Measurements from ENCODE around the gene PROM1.

The PROM1 gene

DNA sequence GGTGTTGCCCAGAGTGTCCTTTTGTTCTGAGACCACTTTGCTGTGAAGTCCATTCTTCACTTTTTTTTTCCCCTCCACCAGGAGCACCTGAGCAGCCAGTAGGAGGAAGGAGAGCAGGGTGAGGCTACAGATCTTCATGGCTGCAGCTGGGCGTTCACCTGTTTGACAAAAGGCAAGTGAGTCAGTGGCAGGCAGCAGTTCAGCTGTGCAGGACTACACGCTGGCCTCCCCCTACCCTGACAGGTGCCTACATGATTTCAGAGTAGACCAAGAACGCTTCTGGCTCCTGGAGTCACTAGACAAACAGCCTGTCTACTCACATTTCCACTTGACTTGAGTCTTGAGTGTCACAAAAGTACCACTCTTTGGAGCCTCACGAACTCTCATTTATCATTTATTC lies 147.3 kb downstream of the PROM1 start:
- no peak for DNase-seq
- CTCF ChIA-PET, result no interaction called here
- no peak overlapping the region for H3K27ac Mint-ChIP-seq
- H3K27me3 Mint-ChIP-seq, result peaks cover 33% of the 10 kb centered on the region
- no peaks in the 10 kb centered on the region for H3K9me3 Mint-ChIP-seq
- no peak overlapping the region for H3K4me3 Mint-ChIP-seq
- H3K36me3 Mint-ChIP-seq, result no peaks in the 10 kb centered on the region
- peaks cover 4% of the 10 kb centered on the region for H3K4me1 Mint-ChIP-seq

- no peak for DNase-seq
- Mint-ChIP-seq H3K27me3 (peaks cover 31% of the 10 kb centered on the region), H3K4me1 (peaks cover 4% of the 10 kb centered on the region), H3K27ac (no peak overlapping the region), H3K36me3 (no peaks in the 10 kb centered on the region), H3K4me3 (no peak overlapping the region), H3K9me3 (no peaks in the 10 kb centered on the region)
- CTCF ChIA-PET, result interaction anchor here (1.5 kb wide), 1 partner anchor 53 kb away, joined by 3 read pairs; no protein-coding TSS in a partner anchor
These were observed 148.1 kb downstream of the PROM1 start for GRCh38 chr4:15935504-15936402.

DNA sequence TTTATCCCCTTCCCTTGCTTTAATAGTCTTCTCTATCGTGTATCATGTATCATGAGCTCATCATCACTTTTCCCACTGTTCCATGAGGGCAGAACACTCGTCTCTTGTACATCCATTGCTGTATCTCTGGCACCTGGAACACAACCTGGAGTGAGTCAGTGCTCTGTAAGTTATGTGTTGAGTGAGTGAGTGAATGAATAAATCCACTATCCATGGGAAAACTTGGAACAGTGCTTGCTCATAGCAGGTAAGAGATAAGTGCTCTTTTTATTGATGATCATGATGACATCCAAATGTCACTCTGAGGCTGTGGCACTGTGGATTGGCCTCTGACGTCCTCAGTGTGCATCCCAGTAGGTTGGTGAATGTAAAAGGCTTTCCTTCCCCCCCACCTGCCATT lies 149.6 kb downstream of the PROM1 start:
- CTCF ChIA-PET, result no interaction called here

DNA sequence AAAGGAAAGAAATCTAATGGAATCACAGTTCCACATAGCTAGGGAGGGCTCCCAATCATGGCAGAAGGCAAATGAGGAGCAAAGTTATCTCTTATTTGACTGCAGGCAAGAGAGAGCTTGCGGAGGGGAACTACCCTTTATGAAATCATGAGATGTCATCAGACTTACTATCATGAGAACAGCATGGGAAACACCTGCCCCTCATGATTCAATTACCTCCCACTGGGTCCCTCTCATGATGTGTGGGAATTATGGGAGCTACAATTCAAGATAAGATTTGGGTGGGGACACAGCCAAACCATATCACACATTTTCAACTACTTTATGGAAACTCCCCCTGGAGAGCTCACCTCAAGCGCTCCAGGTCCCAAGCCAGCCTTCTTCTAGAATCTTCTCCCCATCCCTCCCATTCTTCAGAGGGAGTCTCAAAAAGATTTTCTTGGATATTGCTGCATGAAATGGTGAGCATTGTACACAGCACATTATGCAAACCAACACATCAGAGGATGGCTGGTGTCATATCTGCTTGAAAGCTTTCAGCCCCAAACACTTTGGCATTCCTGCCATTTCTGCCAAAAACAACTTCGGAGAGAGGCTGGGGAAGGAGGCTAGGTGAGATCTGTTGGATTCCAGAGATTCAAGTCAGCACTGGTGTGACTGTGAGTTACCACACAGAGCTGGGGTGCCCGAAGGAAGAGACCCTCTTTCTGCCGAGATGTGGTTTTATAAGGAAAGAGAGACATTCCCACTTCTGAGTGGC lies 152.2 kb downstream of the PROM1 start:
- peaks cover 35% of the 10 kb centered on the region for H3K27me3 Mint-ChIP-seq
- no peaks in the 10 kb centered on the region for H3K4me1 Mint-ChIP-seq
- no peak overlapping the region for H3K4me3 Mint-ChIP-seq
- H3K27ac Mint-ChIP-seq, result no peak overlapping the region
- H3K9me3 Mint-ChIP-seq, result no peaks in the 10 kb centered on the region
- no peaks in the 10 kb centered on the region for H3K36me3 Mint-ChIP-seq
- DNase-seq, result no peak
- CTCF ChIA-PET, result interaction anchor here (0.9 kb wide), 2 partner anchors 8 to 24 kb away, joined by 3 to 4 read pairs; no protein-coding TSS in a partner anchor

More for the DNA sequence above, 149.6 kb downstream of the PROM1 start:
- peaks cover 4% of the 10 kb centered on the region for H3K4me1 Mint-ChIP-seq
- no peak overlapping the region for H3K4me3 Mint-ChIP-seq
- H3K27ac Mint-ChIP-seq, result no peak overlapping the region
- H3K27me3 Mint-ChIP-seq, result peaks cover 33% of the 10 kb centered on the region
- no peak for DNase-seq
- no peaks in the 10 kb centered on the region for H3K36me3 Mint-ChIP-seq
- no peaks in the 10 kb centered on the region for H3K9me3 Mint-ChIP-seq

- no peaks in the 10 kb centered on the region for H3K36me3 Mint-ChIP-seq
- H3K4me1 Mint-ChIP-seq, result no peaks in the 10 kb centered on the region
- no peak overlapping the region for H3K4me3 Mint-ChIP-seq
- DNase-seq, result no peak
- H3K27me3 Mint-ChIP-seq, result peaks cover 30% of the 10 kb centered on the region
- CTCF ChIA-PET, result interaction anchor here (0.9 kb wide), 1 partner anchor 9 kb away, joined by 3 read pairs; no protein-coding TSS in a partner anchor
- no peak overlapping the region for H3K27ac Mint-ChIP-seq
- H3K9me3 Mint-ChIP-seq, result no peaks in the 10 kb centered on the region
These were observed 153.5 kb downstream of the PROM1 start for GRCh38 chr4:15930314-15930713.

DNA sequence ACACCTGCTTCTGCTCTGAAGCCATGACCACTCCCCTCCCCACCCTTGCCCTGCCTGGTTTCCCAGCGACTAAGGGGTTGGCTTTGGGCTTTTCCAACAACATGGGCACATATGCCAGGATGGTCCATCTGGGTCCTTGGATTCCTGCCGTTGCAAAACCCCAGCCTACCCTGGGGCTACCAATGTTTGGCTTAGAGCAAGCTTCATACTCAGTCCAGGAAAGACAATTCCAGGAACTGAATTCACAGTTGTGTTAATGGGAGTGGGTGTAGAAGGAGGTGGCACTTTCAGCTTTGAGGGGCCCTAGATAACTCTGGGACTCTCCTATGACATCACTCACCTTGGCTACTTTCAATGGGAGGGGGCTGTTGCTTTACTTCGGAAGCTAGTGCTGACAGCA lies 154.3 kb downstream of the PROM1 start:
- Mint-ChIP-seq H3K36me3 (no peaks in the 10 kb centered on the region), H3K27me3 (peaks cover 26% of the 10 kb centered on the region), H3K27ac (no peak overlapping the region), H3K9me3 (no peaks in the 10 kb centered on the region), H3K4me1 (no peaks in the 10 kb centered on the region), H3K4me3 (no peak overlapping the region)
- CTCF ChIA-PET, result no interaction called here
- DNase-seq, result no peak

DNA sequence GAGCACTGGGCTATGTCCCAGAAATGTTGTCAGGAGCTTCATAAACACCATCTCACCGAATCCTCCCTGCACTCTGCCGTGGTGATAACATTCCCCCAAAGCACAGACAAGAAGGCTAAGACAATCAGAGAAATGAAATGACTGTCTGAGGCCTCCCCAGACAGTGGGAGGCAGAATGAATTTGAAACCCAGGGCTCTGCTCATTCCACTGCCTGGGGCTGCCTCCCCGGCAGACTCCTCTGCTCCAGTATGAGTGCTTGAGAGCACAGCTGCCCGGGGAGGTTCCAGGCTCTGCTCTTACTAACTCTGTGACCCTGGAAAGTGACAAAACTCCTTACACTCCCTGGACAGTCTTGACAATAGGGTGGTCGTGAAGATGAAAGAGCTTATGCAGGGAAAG lies 154.9 kb downstream of the PROM1 start:
- CTCF ChIA-PET, result no interaction called here
- Mint-ChIP-seq H3K9me3 (no peaks in the 10 kb centered on the region), H3K27ac (no peak overlapping the region), H3K4me1 (no peaks in the 10 kb centered on the region), H3K36me3 (no peaks in the 10 kb centered on the region), H3K4me3 (no peak overlapping the region), H3K27me3 (peaks cover 26% of the 10 kb centered on the region)
- no peak for DNase-seq

DNA sequence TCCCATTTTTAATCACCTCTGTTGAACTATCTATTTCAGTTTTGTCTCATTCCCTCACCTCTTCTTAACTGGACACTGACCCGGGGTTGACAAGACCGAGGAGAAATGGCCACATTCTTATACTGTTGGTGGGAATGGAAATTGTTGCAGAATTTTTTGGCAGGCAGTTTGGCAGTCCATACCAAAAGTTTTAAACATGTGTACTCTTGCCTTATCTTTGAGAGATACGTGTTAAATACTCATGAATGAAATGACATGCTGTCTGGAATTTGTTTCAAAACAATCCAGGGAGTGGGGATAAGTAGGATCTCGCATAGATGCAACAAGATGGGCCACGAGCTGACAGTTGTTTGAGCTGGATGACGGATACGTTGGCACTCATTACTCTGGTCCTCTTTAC lies 157.3 kb downstream of the PROM1 start:
- Mint-ChIP-seq H3K36me3 (no peaks in the 10 kb centered on the region), H3K9me3 (no peaks in the 10 kb centered on the region), H3K4me3 (no peak overlapping the region), H3K27me3 (peaks cover 35% of the 10 kb centered on the region), H3K4me1 (no peaks in the 10 kb centered on the region), H3K27ac (no peak overlapping the region)
- no peak for DNase-seq
- CTCF ChIA-PET, result interaction anchor here (1.8 kb wide), 1 partner anchor 44 kb away, joined by 7 read pairs; no protein-coding TSS in a partner anchor

DNA sequence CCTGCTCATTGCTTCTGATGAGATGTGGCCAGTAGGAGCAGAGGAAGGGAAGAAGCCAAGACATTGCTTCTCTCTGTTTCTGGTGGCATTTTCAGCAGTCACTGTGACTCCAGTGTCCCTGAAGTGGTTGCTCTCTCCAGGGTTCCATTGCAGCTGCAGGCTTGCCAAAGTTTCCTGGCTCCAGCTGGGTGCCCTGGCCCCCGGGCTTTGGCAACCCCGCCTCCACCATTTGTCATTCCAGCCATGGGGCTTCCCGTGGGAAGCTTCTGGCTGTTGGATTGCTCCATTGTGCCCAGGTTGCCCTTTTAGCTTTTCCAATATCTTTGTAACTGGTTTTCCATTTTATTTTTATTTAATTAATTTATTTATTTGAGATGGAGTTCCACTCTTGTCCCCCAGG lies 158.0 kb downstream of the PROM1 start:
- CTCF ChIA-PET, result interaction anchor here (1.8 kb wide), 1 partner anchor 44 kb away, joined by 7 read pairs; no protein-coding TSS in a partner anchor
- H3K27me3 Mint-ChIP-seq, result peaks cover 37% of the 10 kb centered on the region
- H3K36me3 Mint-ChIP-seq, result no peaks in the 10 kb centered on the region
- no peak overlapping the region for H3K4me3 Mint-ChIP-seq
- no peak overlapping the region for H3K27ac Mint-ChIP-seq
- no peak for DNase-seq
- no peaks in the 10 kb centered on the region for H3K9me3 Mint-ChIP-seq
- H3K4me1 Mint-ChIP-seq, result no peaks in the 10 kb centered on the region

DNA sequence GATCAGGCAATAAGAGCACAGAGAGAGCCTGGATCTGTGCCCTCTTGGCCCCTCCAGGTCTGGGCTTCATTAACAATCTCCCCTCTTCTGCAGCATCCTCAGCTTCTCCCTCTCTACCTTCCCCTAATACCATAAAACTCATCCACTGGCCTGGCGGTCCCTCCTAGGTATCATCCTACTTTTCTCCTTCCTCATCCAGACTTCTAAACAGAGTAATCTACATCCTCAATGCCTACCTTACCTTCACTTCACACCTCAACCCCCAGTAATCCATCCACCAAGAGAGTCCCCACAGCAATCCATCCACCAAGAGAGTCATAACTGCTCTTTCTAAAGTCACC lies 162.3 kb downstream of the PROM1 start:
- CTCF ChIA-PET, result interaction anchor here (1.3 kb wide), 1 partner anchor 39 kb away, joined by 3 read pairs; no protein-coding TSS in a partner anchor
- no peak overlapping the region for H3K4me3 Mint-ChIP-seq
- no peaks in the 10 kb centered on the region for H3K9me3 Mint-ChIP-seq
- H3K27ac Mint-ChIP-seq, result no peak overlapping the region
- no peak for DNase-seq
- H3K36me3 Mint-ChIP-seq, result no peaks in the 10 kb centered on the region
- no peaks in the 10 kb centered on the region for H3K4me1 Mint-ChIP-seq
- peaks cover 32% of the 10 kb centered on the region for H3K27me3 Mint-ChIP-seq

GRCh38 chr4:15920723-15921591 lies 162.9 kb downstream of the PROM1 start:
- no peak for DNase-seq
- H3K9me3 Mint-ChIP-seq, result peaks cover 1% of the 10 kb centered on the region
- H3K27ac Mint-ChIP-seq, result no peak overlapping the region
- H3K4me1 Mint-ChIP-seq, result no peaks in the 10 kb centered on the region
- H3K36me3 Mint-ChIP-seq, result no peaks in the 10 kb centered on the region
- no peak overlapping the region for H3K4me3 Mint-ChIP-seq
- CTCF ChIA-PET, result interaction anchor here (1.3 kb wide), 1 partner anchor 38 kb away, joined by 3 read pairs; no protein-coding TSS in a partner anchor
- peaks cover 32% of the 10 kb centered on the region for H3K27me3 Mint-ChIP-seq

DNA sequence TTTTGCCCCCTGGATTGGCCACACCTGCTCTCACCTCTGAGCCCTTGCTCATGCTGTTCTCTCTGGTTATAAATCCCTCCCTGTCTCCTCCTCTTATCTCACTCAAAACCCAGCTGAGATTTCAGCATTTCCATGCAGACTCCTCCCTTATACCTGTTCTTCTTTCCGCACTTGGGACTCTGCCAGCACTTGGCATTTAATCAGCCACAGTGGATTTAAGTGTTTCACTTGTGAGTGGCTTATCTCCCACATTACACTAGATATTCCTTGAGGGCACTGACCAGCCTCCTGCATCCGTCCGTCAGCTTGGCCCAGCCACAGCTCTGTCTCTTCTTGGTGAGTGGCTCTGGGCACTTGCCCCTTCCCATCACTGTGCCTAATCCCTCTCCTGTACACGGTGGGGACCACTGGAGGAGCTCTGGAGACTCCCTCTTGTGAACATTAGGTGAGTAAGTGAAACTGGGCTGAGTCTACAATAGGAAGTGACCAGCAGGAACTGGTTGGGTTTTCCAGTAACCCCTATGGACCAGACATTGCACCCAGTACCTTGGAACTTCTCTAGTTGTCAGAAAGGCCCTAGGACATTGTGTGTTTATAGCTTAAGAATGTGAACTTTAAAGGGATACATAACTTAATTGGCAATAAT lies 165.2 kb downstream of the PROM1 start:
- Mint-ChIP-seq H3K27ac (no peak overlapping the region), H3K4me1 (no peaks in the 10 kb centered on the region), H3K9me3 (peaks cover 4% of the 10 kb centered on the region), H3K27me3 (peaks cover 31% of the 10 kb centered on the region), H3K36me3 (no peaks in the 10 kb centered on the region), H3K4me3 (no peak overlapping the region)
- DNase-seq, result no peak
- CTCF ChIA-PET, result no interaction called here
